ENCODE measurements around the gene ARID1B.

The ARID1B gene

GRCh38 chr6:156783958-156784357 lies 6.8 kb downstream of the ARID1B start:
- Histone ChIP-seq H3K9me2 (replicated peaks; ENCODE audit: insufficient read depth, low read length) (no peaks in the 10 kb centered on the region), H3K9me3 (replicated peaks; ENCODE audit: insufficient read depth, low read length) (no peaks in the 10 kb centered on the region), H3K4me2 (ENCODE audit: low read depth, low read length) (no peak overlapping the region), H3K27me3 (replicated peaks; ENCODE audit: insufficient read depth, low read length) (no peaks in the 10 kb centered on the region), H3K4me3 (ENCODE audit: low read length) (no peak overlapping the region), H3K9ac (ENCODE audit: low read length) (no peak overlapping the region), H3K36me3 (replicated peaks; ENCODE audit: insufficient read depth, low read length) (no peaks in the 10 kb centered on the region), H2AFZ (ENCODE audit: low read length) (no peak overlapping the region), H4K20me1 (ENCODE audit: insufficient read depth, low read length) (peaks cover 3% of the 10 kb centered on the region; the same call in 1 of the 2 replicates), H3K4me1 (ENCODE audit: low read length) (no peaks in the 10 kb centered on the region), H3K27ac (ENCODE audit: low read length) (no peak overlapping the region), H3F3A (ENCODE audit: insufficient read depth, low read length) (no peaks in the 10 kb centered on the region), H3K79me2 (ENCODE audit: low read length) (peaks cover 94% of the 10 kb centered on the region)
- no peak for DNase-seq
- TF ChIP-seq EZH2 (optimal IDR thresholded peaks at IDR 0.05; ENCODE audit: low read depth, low read length) (no peak), EZH2phosphoT487 (IDR thresholded peaks at IDR 0.05; ENCODE audit: low read length) (no peak)
- TF ChIP-seq, protein P1, sequence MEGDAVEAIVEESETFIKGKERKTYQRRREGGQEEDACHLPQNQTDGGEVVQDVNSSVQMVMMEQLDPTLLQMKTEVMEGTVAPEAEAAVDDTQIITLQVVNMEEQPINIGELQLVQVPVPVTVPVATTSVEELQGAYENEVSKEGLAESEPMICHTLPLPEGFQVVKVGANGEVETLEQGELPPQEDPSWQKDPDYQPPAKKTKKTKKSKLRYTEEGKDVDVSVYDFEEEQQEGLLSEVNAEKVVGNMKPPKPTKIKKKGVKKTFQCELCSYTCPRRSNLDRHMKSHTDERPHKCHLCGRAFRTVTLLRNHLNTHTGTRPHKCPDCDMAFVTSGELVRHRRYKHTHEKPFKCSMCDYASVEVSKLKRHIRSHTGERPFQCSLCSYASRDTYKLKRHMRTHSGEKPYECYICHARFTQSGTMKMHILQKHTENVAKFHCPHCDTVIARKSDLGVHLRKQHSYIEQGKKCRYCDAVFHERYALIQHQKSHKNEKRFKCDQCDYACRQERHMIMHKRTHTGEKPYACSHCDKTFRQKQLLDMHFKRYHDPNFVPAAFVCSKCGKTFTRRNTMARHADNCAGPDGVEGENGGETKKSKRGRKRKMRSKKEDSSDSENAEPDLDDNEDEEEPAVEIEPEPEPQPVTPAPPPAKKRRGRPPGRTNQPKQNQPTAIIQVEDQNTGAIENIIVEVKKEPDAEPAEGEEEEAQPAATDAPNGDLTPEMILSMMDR (IDR thresholded peaks at IDR 0.05; ENCODE audit: low read length), result no peak

DNA sequence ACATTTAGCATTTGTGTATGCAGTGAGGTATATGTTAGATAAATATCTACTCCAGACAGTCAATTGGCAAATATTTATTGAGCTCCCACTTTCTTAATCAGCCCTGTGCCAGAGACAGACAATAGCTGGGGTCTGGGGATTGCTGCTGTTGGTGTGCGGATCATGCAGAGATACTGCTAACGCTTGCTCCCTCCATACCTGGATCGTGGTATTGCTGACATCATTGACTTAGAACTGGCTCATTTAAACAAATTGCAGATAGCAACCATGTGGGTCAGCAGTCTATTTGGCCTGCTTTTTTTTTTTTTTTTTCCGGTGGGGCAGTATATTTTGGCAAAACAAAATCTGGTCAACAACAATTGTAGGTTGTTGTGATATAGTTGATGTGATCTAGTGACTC lies 9.5 kb downstream of the ARID1B start:
- no peak overlapping the region for H2AFZ ChIP-seq (ENCODE audit: low read length)
- no peaks in the 10 kb centered on the region for H3K9me2 ChIP-seq (replicated peaks; ENCODE audit: insufficient read depth, low read length)
- no peaks in the 10 kb centered on the region for H3K4me1 ChIP-seq (ENCODE audit: low read length)
- no peak overlapping the region for H3K27ac ChIP-seq (ENCODE audit: low read length)
- no peak overlapping the region for H3K4me2 ChIP-seq (ENCODE audit: low read depth, low read length)
- no peaks in the 10 kb centered on the region for H3K9me3 ChIP-seq (replicated peaks; ENCODE audit: insufficient read depth, low read length)
- no peak for DNase-seq
- H3K27me3 ChIP-seq (replicated peaks; ENCODE audit: insufficient read depth, low read length), result no peaks in the 10 kb centered on the region
- H3K36me3 ChIP-seq (replicated peaks; ENCODE audit: insufficient read depth, low read length), result no peaks in the 10 kb centered on the region
- H3F3A ChIP-seq (ENCODE audit: insufficient read depth, low read length), result no peaks in the 10 kb centered on the region
- H3K9ac ChIP-seq (ENCODE audit: low read length), result no peak overlapping the region
- TF ChIP-seq EZH2 (optimal IDR thresholded peaks at IDR 0.05; ENCODE audit: low read depth, low read length) (no peak), EZH2phosphoT487 (IDR thresholded peaks at IDR 0.05; ENCODE audit: low read length) (no peak)
- TF ChIP-seq, protein P1 (IDR thresholded peaks at IDR 0.05; ENCODE audit: low read length), result no peak
- H3K4me3 ChIP-seq (ENCODE audit: low read length), result no peak overlapping the region
- peaks cover 6% of the 10 kb centered on the region for H4K20me1 ChIP-seq (ENCODE audit: insufficient read depth, low read length)
- peaks cover 100% of the 10 kb centered on the region for H3K79me2 ChIP-seq (ENCODE audit: low read length)

DNA sequence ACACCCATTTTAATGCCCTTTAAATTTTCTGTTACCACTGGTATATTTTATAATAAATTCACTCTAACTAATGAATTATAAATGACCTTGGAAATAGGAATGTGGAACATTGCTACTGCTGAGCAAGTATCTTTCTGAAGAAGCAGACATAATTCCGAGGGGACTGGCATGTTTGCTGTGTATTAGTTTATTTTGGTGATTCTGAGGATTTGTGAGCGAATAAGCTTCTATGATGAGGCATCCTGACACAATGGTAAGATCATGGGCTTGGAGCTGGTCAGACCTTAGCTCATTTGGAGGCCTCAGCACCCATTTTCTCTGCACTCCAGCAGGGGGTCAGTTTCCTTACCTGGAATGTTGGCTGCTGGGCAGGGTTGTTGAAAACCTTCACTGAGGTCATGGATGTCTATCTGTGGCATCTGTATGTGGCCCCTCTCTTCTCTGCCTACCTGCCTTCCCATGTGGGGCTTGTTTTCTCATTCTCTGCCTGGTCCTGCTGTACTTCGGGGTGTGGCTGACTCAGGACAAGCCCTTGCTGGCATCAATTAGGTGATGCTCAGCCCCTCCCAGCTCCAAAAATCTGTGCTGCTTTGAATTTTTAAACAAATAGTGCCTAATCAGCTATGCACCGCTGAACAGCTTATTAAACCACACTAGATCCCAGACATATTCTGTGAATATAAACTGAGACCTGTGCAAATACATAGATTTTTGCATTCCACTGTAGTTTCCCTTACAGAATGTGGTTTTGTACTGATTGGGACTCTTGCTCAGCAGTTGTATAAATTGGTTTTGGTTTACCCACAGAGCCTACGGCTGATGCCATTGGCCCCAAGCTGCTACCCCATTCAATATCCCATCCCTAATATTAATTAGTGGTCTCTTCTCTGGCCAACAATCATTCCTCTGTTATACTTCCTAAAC lies 10.7 kb downstream of the ARID1B start:
- H3F3A ChIP-seq (ENCODE audit: insufficient read depth, low read length), result no peaks in the 10 kb centered on the region
- no peaks in the 10 kb centered on the region for H3K9me2 ChIP-seq (replicated peaks; ENCODE audit: insufficient read depth, low read length)
- no peaks in the 10 kb centered on the region for H3K27me3 ChIP-seq (replicated peaks; ENCODE audit: insufficient read depth, low read length)
- DNase-seq, result no peak
- peaks cover 6% of the 10 kb centered on the region for H4K20me1 ChIP-seq (ENCODE audit: insufficient read depth, low read length)
- no peak overlapping the region for H3K4me2 ChIP-seq (ENCODE audit: low read depth, low read length)
- H3K9me3 ChIP-seq (replicated peaks; ENCODE audit: insufficient read depth, low read length), result no peaks in the 10 kb centered on the region
- no peaks in the 10 kb centered on the region for H3K4me1 ChIP-seq (ENCODE audit: low read length)
- no peaks in the 10 kb centered on the region for H3K36me3 ChIP-seq (replicated peaks; ENCODE audit: insufficient read depth, low read length)
- H3K79me2 ChIP-seq (ENCODE audit: low read length), result peaks cover 100% of the 10 kb centered on the region
- no peak overlapping the region for H2AFZ ChIP-seq (ENCODE audit: low read length)
- H3K27ac ChIP-seq (ENCODE audit: low read length), result no peak overlapping the region
- H3K4me3 ChIP-seq (ENCODE audit: low read length), result no peak overlapping the region
- H3K9ac ChIP-seq (ENCODE audit: low read length), result no peak overlapping the region
- no peak for TF ChIP-seq EZH2phosphoT487 (IDR thresholded peaks at IDR 0.05; ENCODE audit: low read length)

Measured in MM.1S (cell line).